CD14-positive monocyte (primary cell): ENCODE data around the gene ALAS1. TPM values are rescaled to one million over a fixed set of nuclear protein-coding genes. Genes with fewer than 3 reads are reported as not detected.

ENCODE experiments used
- DNase-seq, 3 donors: peaks; one replicate each; pipeline ENCODE4 v3.0.0-alpha.2; 2011 to 2022
- H2AFZ ChIP-seq: 2 replicates; pipeline ENCODE4 v1.6.0; 2012; ENCODE audit warnings: mild to moderate bottlenecking, low read depth, low read length, inconsistent platforms; ENCODE audit not compliant: insufficient read depth, poor library complexity, severe bottlenecking
- H3K27ac ChIP-seq, 2 donors: 1 replicate in 1 of 2; 2 replicates in 1 of 2; pipeline ENCODE4 v1.5.1; 2012 to 2013; ENCODE audit warnings: low read length in 2 of 2, control low read depth in 1 of 2, inconsistent platforms in 1 of 2, low read depth in 1 of 2, mild to moderate bottlenecking in 1 of 2
- H3K27me3 ChIP-seq, 2 donors: one replicate each; pipeline versions ENCODE4 v1.6.0 to v1.6.1; 2011 to 2013; ENCODE audit warnings: low read length in 2 of 2; ENCODE audit not compliant: control insufficient read depth in 2 of 2, insufficient read depth in 2 of 2
- H3K36me3 ChIP-seq, 2 donors: replicated peaks in 1 of 2; 1 replicate in 1 of 2; 2 replicates in 1 of 2; pipeline versions ENCODE4 v1.5.1 to v1.6.1; 2012 to 2013; ENCODE audit warnings: low read length in 2 of 2, control low read depth in 1 of 2, inconsistent platforms in 1 of 2, mild to moderate bottlenecking in 1 of 2; ENCODE audit not compliant: insufficient read depth in 2 of 2, control insufficient read depth in 1 of 2
- H3K4me1 ChIP-seq, 2 donors: 1 replicate in 1 of 2; 2 replicates in 1 of 2; pipeline versions ENCODE4 v1.5.1 to v1.6.1; 2012 to 2013; ENCODE audit warnings: low read length in 2 of 2, control low read depth in 1 of 2, inconsistent platforms in 1 of 2, mild to moderate bottlenecking in 1 of 2, moderate library complexity in 1 of 2; ENCODE audit not compliant: insufficient read depth in 2 of 2, control insufficient read depth in 1 of 2
- H3K4me2 ChIP-seq: replicated peaks from 2 replicates; pipeline ENCODE3; 2012; ENCODE audit warnings: low read length, moderate library complexity, mild to moderate bottlenecking; ENCODE audit not compliant: poor library complexity, severe bottlenecking; ENCODE audit errors: extremely low read depth
- H3K4me3 ChIP-seq, 3 experiments: fragments of 200-600 bp in 1 of 3; sonication (generic) in 1 of 3; replicated peaks in 1 of 3; 1 replicate in 2 of 3; 2 replicates in 1 of 3; pipeline ENCODE4 v1.5.1; 2011 to 2013; ENCODE audit warnings: low read length in 3 of 3, mild to moderate bottlenecking in 3 of 3, control low read depth in 2 of 3, low read depth in 2 of 3, inconsistent platforms in 1 of 3, moderate library complexity in 1 of 3
- H3K79me2 ChIP-seq: 2 replicates; pipeline ENCODE4 v1.6.0; 2012; ENCODE audit warnings: mild to moderate bottlenecking, control low read depth, inconsistent platforms, low read length, moderate library complexity; ENCODE audit not compliant: insufficient read depth
- H3K9ac ChIP-seq: 2 replicates; pipeline ENCODE4 v1.6.0; 2017; ENCODE audit warnings: low read length, mild to moderate bottlenecking; ENCODE audit not compliant: insufficient read depth, poor library complexity, severe bottlenecking
- H3K9me3 ChIP-seq, 2 donors: replicated peaks in 1 of 2; 1 replicate in 1 of 2; 2 replicates in 1 of 2; pipeline versions ENCODE4 v1.5.1 to v1.6.1; 2012 to 2013; ENCODE audit warnings: low read length in 2 of 2, control low read depth in 1 of 2; ENCODE audit not compliant: control insufficient read depth in 1 of 2, insufficient read depth in 1 of 2
- H4K20me1 ChIP-seq: 2 replicates; pipeline ENCODE4 v1.6.0; 2012; ENCODE audit warnings: mild to moderate bottlenecking, low read length, control low read depth, moderate library complexity; ENCODE audit not compliant: insufficient read depth
- H3K27ac Mint-ChIP-seq, 7 donors: one replicate each; pipeline ENCODE4 v1.8.0; 2020; ENCODE audit warnings: mild to moderate bottlenecking in 7 of 7, mixed read lengths in 7 of 7, moderate library complexity in 6 of 7, inconsistent platforms in 2 of 7
- H3K27me3 Mint-ChIP-seq, 3 donors: one replicate each; pipeline ENCODE4 v1.8.0; 2021 to 2022; ENCODE audit warnings: low read depth in 3 of 3, mild to moderate bottlenecking in 3 of 3, mixed read lengths in 3 of 3, moderate library complexity in 3 of 3, inconsistent platforms in 1 of 3
- H3K36me3 Mint-ChIP-seq, 2 donors: one replicate each; pipeline ENCODE4 v1.8.0; 2020; ENCODE audit warnings: mixed read lengths in 2 of 2, inconsistent platforms in 1 of 2, mild to moderate bottlenecking in 1 of 2
- H3K4me1 Mint-ChIP-seq: one replicate; pipeline ENCODE4 v1.8.0; 2020; ENCODE audit warnings: mild to moderate bottlenecking, mixed read lengths
- H3K4me3 Mint-ChIP-seq, 2 donors: one replicate each; pipeline ENCODE4 v1.8.0; 2020; ENCODE audit warnings: mild to moderate bottlenecking in 2 of 2, mixed read lengths in 2 of 2, moderate library complexity in 1 of 2
- H3K9me3 Mint-ChIP-seq, 7 donors: one replicate each; pipeline ENCODE4 v1.8.0; 2020 to 2022; ENCODE audit warnings: mixed read lengths in 7 of 7, mild to moderate bottlenecking in 6 of 7, moderate library complexity in 6 of 7, inconsistent platforms in 2 of 7
- WGBS: methylation state at CpG from one replicate; pipeline ENCODE4 v1.1.5; 2013; ENCODE audit warnings: missing lambda C conversion rate; ENCODE audit not compliant: insufficient coverage; 5-methylcytosine and 5-hydroxymethylcytosine counted together
- intact Hi-C, 2 donors: fragments of 100-400 bp; cut with micrococcal nuclease; formaldehyde crosslinking; loops; one replicate each; pipeline versions ENCODE4 v1.15.0 to v1.15.1; 2023
- polyA plus RNA-seq, 3 donors: library from polyadenylated mRNA; depleted of rRNA in 1 of 3; unstranded in 2 of 3; stranded (reverse) in 1 of 3; fragments of 300-500 nt in 2 of 3; fragments of >200 nt in 1 of 3; fragmentation: Illumina TruSeq in 2 of 3; gene quantifications; 1 replicate in 2 of 3; 2 replicates in 1 of 3; pipeline ENCODE4 v1.2.3, GENCODE V29; 2012 to 2021
- TF ChIP-seq, protein P1 (sequence below): fragments of 200-600 bp; IDR thresholded peaks from one replicate; pipeline ENCODE4 v1.8.0; 2022; ENCODE audit warnings: antibody characterized with exemption, mild to moderate bottlenecking

ALAS1 gene
- polyA plus RNA-seq, 3 donors = 20.9 to 84.7 (median 38.7) TPM

DNA sequence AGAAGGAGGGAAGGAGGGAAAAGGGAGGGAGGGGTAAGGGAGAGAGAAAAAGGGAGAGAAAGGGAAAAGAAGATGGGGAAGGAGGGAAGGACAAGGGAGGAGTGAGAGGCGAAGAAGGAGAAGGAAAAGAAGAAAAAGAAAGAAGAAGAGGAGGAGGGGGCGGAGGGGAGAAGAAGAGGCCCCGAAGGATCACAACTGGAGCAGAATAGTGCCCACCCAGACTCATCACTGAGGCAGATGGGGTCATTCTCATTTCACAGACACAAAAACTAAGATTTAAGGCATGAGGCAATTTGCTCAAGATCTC is 2.7 kb upstream of the ALAS1 start:
- Histone ChIP-seq H3K79me2 (peaks cover 24% of the 10 kb centered on the region), H2AFZ (no peak overlapping the region), H3K4me2 (no peak overlapping the region), H4K20me1 (peaks cover 10% of the 10 kb centered on the region), H3K36me3 (no peaks in the 10 kb centered on the region), H3K9ac (no peak overlapping the region), H3K27ac (peak overlapping the region; percentile 76 to 83), H3K9me3 (no peaks in the 10 kb centered on the region), H3K4me1 (peaks cover 51 to 56% of the 10 kb centered on the region in 2 donors), H3K4me3 (no peak overlapping the region), H3K27me3 (no peaks in the 10 kb centered on the region)
- H3K9me3 Mint-ChIP-seq = no peaks in the 10 kb centered on the region
- H3K4me1 Mint-ChIP-seq = peaks cover 52% of the 10 kb centered on the region
- H3K27ac Mint-ChIP-seq = peak overlapping the region in 4 of 7 donors; percentile 37 to 94 (median 58)
- H3K27me3 Mint-ChIP-seq = peaks cover 0 to 4% (median 0%) of the 10 kb centered on the region in 3 donors
- no peak overlapping the region for H3K4me3 Mint-ChIP-seq
- WGBS = no CpG with 5 or more reads among the region's 3 CpGs
- no peak for DNase-seq
- intact Hi-C loops = loop anchor here (5.0 kb wide), 2 partner anchors 43 to 133 kb away; partner anchors contain the start of gene POC1A (in 1 of the 2)
- peaks cover 11% of the 10 kb centered on the region in 2 donors for H3K36me3 Mint-ChIP-seq
- TF ChIP-seq, protein P1, sequence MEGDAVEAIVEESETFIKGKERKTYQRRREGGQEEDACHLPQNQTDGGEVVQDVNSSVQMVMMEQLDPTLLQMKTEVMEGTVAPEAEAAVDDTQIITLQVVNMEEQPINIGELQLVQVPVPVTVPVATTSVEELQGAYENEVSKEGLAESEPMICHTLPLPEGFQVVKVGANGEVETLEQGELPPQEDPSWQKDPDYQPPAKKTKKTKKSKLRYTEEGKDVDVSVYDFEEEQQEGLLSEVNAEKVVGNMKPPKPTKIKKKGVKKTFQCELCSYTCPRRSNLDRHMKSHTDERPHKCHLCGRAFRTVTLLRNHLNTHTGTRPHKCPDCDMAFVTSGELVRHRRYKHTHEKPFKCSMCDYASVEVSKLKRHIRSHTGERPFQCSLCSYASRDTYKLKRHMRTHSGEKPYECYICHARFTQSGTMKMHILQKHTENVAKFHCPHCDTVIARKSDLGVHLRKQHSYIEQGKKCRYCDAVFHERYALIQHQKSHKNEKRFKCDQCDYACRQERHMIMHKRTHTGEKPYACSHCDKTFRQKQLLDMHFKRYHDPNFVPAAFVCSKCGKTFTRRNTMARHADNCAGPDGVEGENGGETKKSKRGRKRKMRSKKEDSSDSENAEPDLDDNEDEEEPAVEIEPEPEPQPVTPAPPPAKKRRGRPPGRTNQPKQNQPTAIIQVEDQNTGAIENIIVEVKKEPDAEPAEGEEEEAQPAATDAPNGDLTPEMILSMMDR = no peak

DNA sequence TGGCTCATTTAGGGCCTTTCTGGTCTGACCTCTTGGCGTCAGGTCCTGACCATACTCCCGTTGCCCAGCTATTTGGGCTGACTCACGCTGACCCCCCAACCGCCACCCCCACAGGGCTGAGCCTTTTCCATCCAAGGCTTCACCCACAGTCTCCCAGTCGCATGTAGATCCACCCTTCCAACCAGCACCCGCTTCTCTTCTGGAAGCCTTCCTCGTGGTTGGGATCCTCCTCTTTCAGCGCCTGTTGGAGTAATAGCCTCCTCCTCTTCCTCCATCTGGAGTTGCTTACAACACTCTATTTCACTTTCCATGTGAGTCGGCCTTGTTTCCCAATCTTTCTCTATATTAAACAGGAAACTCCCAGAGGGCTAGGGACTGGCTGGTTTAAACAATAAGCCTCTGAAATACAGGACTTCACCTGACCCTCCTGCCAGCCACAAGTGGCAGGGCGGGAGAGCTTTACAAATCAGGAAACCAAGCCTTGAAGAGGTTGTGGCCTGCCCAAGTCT is 2.1 kb upstream of the ALAS1 start:
- H3K27ac ChIP-seq = peak overlapping the region; percentile 76 to 83
- H3K27me3 ChIP-seq = no peaks in the 10 kb centered on the region
- Mint-ChIP-seq H3K36me3 (peaks cover 12 to 13% of the 10 kb centered on the region in 2 donors), H3K4me1 (peaks cover 51% of the 10 kb centered on the region), H3K9me3 (no peaks in the 10 kb centered on the region), H3K4me3 (peak overlapping the region in 1 of 2 donors; percentile 26), H3K27me3 (peaks cover 0 to 4% (median 0%) of the 10 kb centered on the region in 3 donors), H3K27ac (peak overlapping the region; percentile 91 to 94 (median 93))
- WGBS = 35% methylated on average over 10 of the region's 10 CpGs
- TF ChIP-seq, protein P1 = no peak
- no peak overlapping the region for H3K9ac ChIP-seq
- peaks cover 10% of the 10 kb centered on the region for H4K20me1 ChIP-seq
- peak overlapping the region; percentile 6 for H3K4me2 ChIP-seq
- intact Hi-C loops = loop anchor here (5.0 kb wide), 2 partner anchors 44 to 134 kb away; partner anchors contain the start of gene POC1A (in 1 of the 2)
- H3K4me1 ChIP-seq = peaks cover 51 to 56% of the 10 kb centered on the region in 2 donors
- peaks cover 29% of the 10 kb centered on the region for H3K79me2 ChIP-seq
- H3K36me3 ChIP-seq = no peaks in the 10 kb centered on the region
- peak; percentile 77 to 95 (median 90) for DNase-seq
- H2AFZ ChIP-seq = no peak overlapping the region
- peak overlapping the region in 1 of 3 experiments; percentile 4 for H3K4me3 ChIP-seq
- no peaks in the 10 kb centered on the region for H3K9me3 ChIP-seq
